ENCODE data around the gene CD177. TPM values are rescaled to one million over a fixed set of nuclear protein-coding genes. Genes with fewer than 3 reads are reported as not detected.
"Not testable (repeated sequence)": the region's sequence is repeated elsewhere in the genome, so short reads cannot be mapped to it uniquely, and the experiment has no call there.

CD177 gene
- total and polyA plus RNA-seq, 2 donors (not counting 1 experiment from before 2014, with no cell fraction given) = 0.19 to 0.33 TPM

GRCh38 chr19:43351998-43352746 lies 1.3 kb upstream of the CD177 start:
- Histone ChIP-seq H3K4me2 (ENCODE audit: extremely low read depth, insufficient read depth, low read length) (no peak overlapping the region), H3K36me3 (ENCODE audit: control insufficient read depth, insufficient read depth, low read length) (no peaks in the 10 kb centered on the region), H3K4me3 (replicated peaks in 1 of 4; ENCODE audit: control extremely low read depth in 1 of 4, insufficient read depth in 1 of 4, low read depth in 3 of 4, low read length in 4 of 4) (no peak overlapping the region), H3K9ac (ENCODE audit: insufficient read depth, low read length) (no peak overlapping the region), H2AFZ (ENCODE audit: low read length) (no peak overlapping the region), H4K20me1 (ENCODE audit: control insufficient read depth, extremely low read depth, insufficient read depth, low read length) (no peaks in the 10 kb centered on the region), H3K4me1 (ENCODE audit: control insufficient read depth, extremely low read depth, insufficient read depth, low read length) (no peaks in the 10 kb centered on the region), H3K9me3 (ENCODE audit: control insufficient read depth, insufficient read depth, low read depth, low read length) (no peaks in the 10 kb centered on the region), H3K27me3 (ENCODE audit: control insufficient read depth, insufficient read depth, low read length) (peaks cover 13% of the 10 kb centered on the region), H3K27ac (ENCODE audit: insufficient read depth, low read length) (no peak overlapping the region), H3K79me2 (ENCODE audit: control insufficient read depth, insufficient read depth, low read length) (no peaks in the 10 kb centered on the region)
- no peak for TF ChIP-seq EZH2 (IDR thresholded peaks at IDR 0.05; ENCODE audit: low read length, missing control alignments)
- TF ChIP-seq CTCF (conservative IDR thresholded peaks at IDR 0.05 in 1 of 2, IDR thresholded peaks at IDR 0.05 in 1 of 2; ENCODE audit: low read depth in 1 of 2, low read length in 2 of 2) = no peak
- DNase-seq (ENCODE audit: low read depth in 2 of 2) = no peak

GRCh38 chr19:43354305-43354627 lies 780 bp downstream of the CD177 start:
- Histone ChIP-seq H2AFZ (ENCODE audit: low read length) (no peak overlapping the region), H3K4me3 (replicated peaks in 1 of 4; ENCODE audit: control extremely low read depth in 1 of 4, insufficient read depth in 1 of 4, low read depth in 3 of 4, low read length in 4 of 4) (no peak overlapping the region), H4K20me1 (ENCODE audit: control insufficient read depth, extremely low read depth, insufficient read depth, low read length) (no peaks in the 10 kb centered on the region), H3K36me3 (ENCODE audit: control insufficient read depth, insufficient read depth, low read length) (no peaks in the 10 kb centered on the region), H3K9ac (ENCODE audit: insufficient read depth, low read length) (no peak overlapping the region), H3K9me3 (ENCODE audit: control insufficient read depth, insufficient read depth, low read depth, low read length) (no peaks in the 10 kb centered on the region), H3K4me1 (ENCODE audit: control insufficient read depth, extremely low read depth, insufficient read depth, low read length) (no peaks in the 10 kb centered on the region), H3K4me2 (ENCODE audit: extremely low read depth, insufficient read depth, low read length) (no peak overlapping the region), H3K27ac (ENCODE audit: insufficient read depth, low read length) (no peak overlapping the region), H3K27me3 (ENCODE audit: control insufficient read depth, insufficient read depth, low read length) (peaks cover 13% of the 10 kb centered on the region), H3K79me2 (ENCODE audit: control insufficient read depth, insufficient read depth, low read length) (no peaks in the 10 kb centered on the region)
- TF ChIP-seq CTCF (conservative IDR thresholded peaks at IDR 0.05 in 1 of 2, IDR thresholded peaks at IDR 0.05 in 1 of 2; ENCODE audit: low read depth in 1 of 2, low read length in 2 of 2) (no peak), EZH2 (IDR thresholded peaks at IDR 0.05; ENCODE audit: low read length, missing control alignments) (no peak)
- DNase-seq (ENCODE audit: low read depth in 2 of 2) = no peak

GRCh38 chr19:43356749-43357148 lies 3.3 kb downstream of the CD177 start:
- H3K9ac ChIP-seq (ENCODE audit: insufficient read depth, low read length); DNase-seq (ENCODE audit: low read depth in 2 of 2); H3K27ac ChIP-seq (ENCODE audit: insufficient read depth, low read length); H3K9me3 ChIP-seq (ENCODE audit: control insufficient read depth, insufficient read depth, low read depth, low read length); H3K79me2 ChIP-seq (ENCODE audit: control insufficient read depth, insufficient read depth, low read length); H3K4me3 ChIP-seq (replicated peaks in 1 of 4; ENCODE audit: control extremely low read depth in 1 of 4, insufficient read depth in 1 of 4, low read depth in 3 of 4, low read length in 4 of 4); H3K36me3 ChIP-seq (ENCODE audit: control insufficient read depth, insufficient read depth, low read length); H4K20me1 ChIP-seq (ENCODE audit: control insufficient read depth, extremely low read depth, insufficient read depth, low read length); H3K4me1 ChIP-seq (ENCODE audit: control insufficient read depth, extremely low read depth, insufficient read depth, low read length); H2AFZ ChIP-seq (ENCODE audit: low read length); H3K4me2 ChIP-seq (ENCODE audit: extremely low read depth, insufficient read depth, low read length): not testable (repeated sequence)
- H3K27me3 ChIP-seq (ENCODE audit: control insufficient read depth, insufficient read depth, low read length) = peaks cover 17% of the 10 kb centered on the region

Measured in fibroblast of lung (primary cell).